Trophoblast cell (in vitro differentiated cells and primary cell): ENCODE measurements around the gene DIPK2B.

ENCODE experiments used
- DNase-seq, 2 donors: peaks; one replicate each; pipeline ENCODE4 v3.0.0-alpha.2; 2016
- H2AFZ ChIP-seq: 2 replicates; pipeline ENCODE4 v1.6.1; 2013; ENCODE audit warnings: low read length, moderate library complexity, mild to moderate bottlenecking; ENCODE audit not compliant: insufficient read depth, poor library complexity
- H2AK5ac ChIP-seq: 2 replicates; pipeline ENCODE4 v1.6.1; 2013; ENCODE audit warnings: mild to moderate bottlenecking, low read length
- H2BK120ac ChIP-seq: 2 replicates; pipeline ENCODE4 v1.6.1; 2013; ENCODE audit warnings: low read length, mild to moderate bottlenecking, moderate library complexity; ENCODE audit not compliant: insufficient read depth, poor library complexity
- H2BK12ac ChIP-seq: 2 replicates; pipeline ENCODE4 v1.6.1; 2013; ENCODE audit warnings: mild to moderate bottlenecking, low read length, moderate library complexity
- H2BK5ac ChIP-seq: 2 replicates; pipeline ENCODE4 v1.6.1; 2013; ENCODE audit warnings: low read length, low read depth, moderate library complexity, mild to moderate bottlenecking; ENCODE audit not compliant: poor library complexity
- H3K14ac ChIP-seq: 2 replicates; pipeline ENCODE4 v1.6.1; 2013; ENCODE audit warnings: mild to moderate bottlenecking, low read length
- H3K18ac ChIP-seq: 2 replicates; pipeline ENCODE4 v1.6.1; 2013; ENCODE audit warnings: mild to moderate bottlenecking, low read length
- H3K23ac ChIP-seq: 2 replicates; pipeline ENCODE4 v1.6.1; 2013; ENCODE audit warnings: low read length
- H3K27ac ChIP-seq: 2 replicates; pipeline ENCODE4 v1.5.1; 2013; ENCODE audit warnings: low read depth, mild to moderate bottlenecking, inconsistent platforms, low read length, moderate library complexity
- H3K27me3 ChIP-seq: 2 replicates; pipeline ENCODE4 v1.6.1; 2013; ENCODE audit warnings: inconsistent platforms, mild to moderate bottlenecking, low read length, moderate library complexity; ENCODE audit not compliant: insufficient read depth
- H3K36me3 ChIP-seq, 2 experiments: 1 replicate in 1 of 2; 2 replicates in 1 of 2; pipeline ENCODE4 v1.6.1; 2013; ENCODE audit warnings: low read length in 2 of 2, mild to moderate bottlenecking in 2 of 2, moderate library complexity in 1 of 2; ENCODE audit not compliant: insufficient read depth in 2 of 2, control insufficient read depth in 1 of 2
- H3K4ac ChIP-seq: 2 replicates; pipeline ENCODE4 v1.6.1; 2013; ENCODE audit warnings: low read depth, mild to moderate bottlenecking, low read length, moderate library complexity
- H3K4me1 ChIP-seq, 2 experiments: 1 replicate in 1 of 2; 2 replicates in 1 of 2; pipeline ENCODE4 v1.6.1; 2013; ENCODE audit warnings: low read length in 2 of 2, mild to moderate bottlenecking in 2 of 2, moderate library complexity in 1 of 2; ENCODE audit not compliant: insufficient read depth in 2 of 2, control insufficient read depth in 1 of 2
- H3K4me2 ChIP-seq: 2 replicates; pipeline ENCODE4 v1.6.1; 2013; ENCODE audit warnings: inconsistent platforms, mild to moderate bottlenecking, low read length, moderate library complexity
- H3K4me3 ChIP-seq: 2 replicates; pipeline ENCODE4 v1.5.1; 2013; ENCODE audit warnings: mild to moderate bottlenecking, low read depth, low read length, inconsistent platforms
- H3K79me1 ChIP-seq: one replicate; pipeline ENCODE4 v1.6.1; 2013; ENCODE audit warnings: low read length
- H3K79me2 ChIP-seq: 2 replicates; pipeline ENCODE4 v1.6.1; 2013; ENCODE audit warnings: low read length, mild to moderate bottlenecking; ENCODE audit not compliant: control insufficient read depth, insufficient read depth, poor library complexity
- H3K9ac ChIP-seq: 2 replicates; pipeline ENCODE4 v1.6.1; 2013; ENCODE audit warnings: mild to moderate bottlenecking, low read length
- H3K9me3 ChIP-seq: 2 replicates; pipeline ENCODE4 v1.6.1; 2013; ENCODE audit warnings: low read depth, mild to moderate bottlenecking, control low read depth, inconsistent platforms, low read length; ENCODE audit not compliant: insufficient read depth
- H4K12ac ChIP-seq: 2 replicates; pipeline ENCODE4 v1.6.1; 2013; ENCODE audit warnings: low read depth, mild to moderate bottlenecking, low read length, moderate library complexity
- H4K8ac ChIP-seq: 2 replicates; pipeline ENCODE4 v1.6.1; 2013; ENCODE audit warnings: low read depth, mild to moderate bottlenecking, low read length, moderate library complexity
- H4K91ac ChIP-seq: one replicate; pipeline ENCODE4 v1.6.1; 2013; ENCODE audit warnings: low read depth, mild to moderate bottlenecking, low read length, moderate library complexity
- WGBS: extraction: QIAGEN DNeasy Blood & Tissue Kit; methylation state at CpG from one replicate; pipeline ENCODE4 v1.1.7; 2013; ENCODE audit warnings: missing lambda C conversion rate; ENCODE audit not compliant: insufficient read length, insufficient coverage; ENCODE audit errors: extremely low coverage; 5-methylcytosine and 5-hydroxymethylcytosine counted together

DIPK2B gene

DNA sequence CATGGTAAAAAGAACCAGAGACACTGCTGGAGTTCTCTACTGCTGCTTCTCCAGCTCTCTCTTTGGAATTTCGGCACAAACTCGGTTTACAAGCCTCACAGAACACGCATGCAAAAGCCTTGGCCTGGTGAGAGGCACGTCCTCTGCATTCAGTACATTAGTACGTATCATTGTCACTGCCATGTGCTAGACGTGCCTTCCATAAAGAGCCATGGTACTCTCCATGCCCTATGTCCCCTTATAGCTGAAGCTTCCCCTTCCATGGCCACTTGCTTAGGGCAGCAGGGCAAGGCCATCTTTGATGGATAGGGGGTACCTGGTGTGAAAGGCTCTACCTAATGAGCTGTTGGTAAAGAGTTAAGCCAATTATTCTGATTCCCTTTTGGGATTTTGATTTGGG is 35.0 kb downstream of the DIPK2B start:
- no CpG with 5 or more reads among the region's 6 CpGs for WGBS
- H3K4me1 ChIP-seq = no peaks in the 10 kb centered on the region
- H3K23ac ChIP-seq = no peak overlapping the region
- no peak overlapping the region for H3K9ac ChIP-seq
- no peak overlapping the region for H3K4me3 ChIP-seq
- H3K79me2 ChIP-seq = no peaks in the 10 kb centered on the region
- no peaks in the 10 kb centered on the region for H3K79me1 ChIP-seq
- no peak overlapping the region for H2BK5ac ChIP-seq
- H2BK12ac ChIP-seq = no peak overlapping the region
- no peak overlapping the region for H2BK120ac ChIP-seq
- no peak for DNase-seq
- H2AFZ ChIP-seq = no peak overlapping the region
- H4K8ac ChIP-seq = no peak overlapping the region
- no peaks in the 10 kb centered on the region for H3K9me3 ChIP-seq
- no peaks in the 10 kb centered on the region for H3K27me3 ChIP-seq
- no peak overlapping the region for H4K91ac ChIP-seq
- no peak overlapping the region for H3K14ac ChIP-seq
- H3K4me2 ChIP-seq = no peak overlapping the region
- H3K4ac ChIP-seq = no peak overlapping the region
- no peak overlapping the region for H3K18ac ChIP-seq
- H2AK5ac ChIP-seq = no peak overlapping the region
- no peak overlapping the region for H4K12ac ChIP-seq
- H3K36me3 ChIP-seq = no peaks in the 10 kb centered on the region
- H3K27ac ChIP-seq = no peak overlapping the region

DNA sequence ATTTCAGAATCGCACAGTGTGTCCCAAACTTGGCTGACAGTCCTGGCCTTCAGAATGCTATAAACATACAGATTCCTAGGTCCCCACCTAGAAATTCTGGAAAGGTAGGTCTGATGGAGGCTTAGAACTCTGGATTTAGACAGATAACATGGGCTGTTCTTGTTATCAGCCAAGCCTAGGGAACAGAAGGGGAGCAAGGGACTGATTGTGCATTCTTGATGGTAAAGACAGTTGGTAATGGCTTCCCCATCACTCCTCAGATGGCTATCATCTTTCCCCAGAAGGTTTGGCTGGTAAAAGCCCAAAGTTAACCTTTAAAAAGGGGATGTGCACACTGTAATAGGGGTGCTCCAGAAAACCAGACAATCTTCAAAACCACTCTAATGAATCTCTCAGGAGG is 35.7 kb downstream of the DIPK2B start:
- no peaks in the 10 kb centered on the region for H3K79me2 ChIP-seq
- no peak overlapping the region for H3K27ac ChIP-seq
- no peak overlapping the region for H4K91ac ChIP-seq
- no peak overlapping the region for H2BK5ac ChIP-seq
- no peak overlapping the region for H3K14ac ChIP-seq
- H2AFZ ChIP-seq = no peak overlapping the region
- H4K12ac ChIP-seq = no peak overlapping the region
- H3K18ac ChIP-seq = no peak overlapping the region
- no peak overlapping the region for H4K8ac ChIP-seq
- no peaks in the 10 kb centered on the region for H3K27me3 ChIP-seq
- H2BK12ac ChIP-seq = no peak overlapping the region
- no peaks in the 10 kb centered on the region for H3K36me3 ChIP-seq
- H3K4ac ChIP-seq = no peak overlapping the region
- no peak overlapping the region for H3K23ac ChIP-seq
- no peak overlapping the region for H3K4me3 ChIP-seq
- no peaks in the 10 kb centered on the region for H3K4me1 ChIP-seq
- no peak overlapping the region for H3K9ac ChIP-seq
- no peak overlapping the region for H3K4me2 ChIP-seq
- H3K79me1 ChIP-seq = no peaks in the 10 kb centered on the region
- H3K9me3 ChIP-seq = no peaks in the 10 kb centered on the region
- no peak overlapping the region for H2AK5ac ChIP-seq
- H2BK120ac ChIP-seq = no peak overlapping the region
- no peak for DNase-seq
- WGBS = no CpG with 5 or more reads among the region's 1 CpG

DNA sequence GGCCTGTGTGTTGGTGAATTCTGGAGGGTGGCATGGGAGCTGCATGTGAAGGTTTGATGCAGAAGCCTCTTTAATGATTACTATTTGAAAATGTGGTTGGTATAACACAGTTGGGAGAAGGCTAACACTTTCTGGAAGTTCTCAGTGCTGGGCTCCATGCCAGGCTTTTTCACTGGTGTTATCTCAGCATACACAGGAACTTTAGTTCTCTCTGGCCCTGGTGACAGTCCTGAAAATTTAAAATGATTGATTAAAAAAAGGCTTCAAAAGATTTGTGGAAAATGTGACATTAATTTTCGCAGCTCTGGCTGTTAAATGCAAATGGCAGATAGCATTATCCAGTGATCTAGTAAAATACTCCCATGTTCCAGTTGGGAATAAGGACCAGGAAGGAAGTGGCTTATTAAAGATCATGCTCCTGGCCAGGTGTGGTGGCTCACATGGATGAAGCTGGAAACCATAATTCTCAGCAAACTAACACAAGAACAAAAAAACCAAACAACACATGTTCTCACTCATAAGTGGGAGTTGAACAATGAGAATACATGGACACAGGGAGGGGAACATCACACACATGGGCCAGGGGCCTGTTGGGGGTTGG is 36.6 kb downstream of the DIPK2B start:
- Histone ChIP-seq H3K79me2 (no peaks in the 10 kb centered on the region), H3K4me1 (no peaks in the 10 kb centered on the region), H2BK5ac (no peak overlapping the region), H3K79me1 (no peaks in the 10 kb centered on the region), H3K9me3 (no peaks in the 10 kb centered on the region), H2AK5ac (no peak overlapping the region), H3K27ac (no peak overlapping the region), H2BK12ac (no peak overlapping the region), H3K4ac (no peak overlapping the region), H3K36me3 (no peaks in the 10 kb centered on the region), H4K91ac (no peak overlapping the region), H3K14ac (no peak overlapping the region), H3K4me3 (no peak overlapping the region), H3K18ac (no peak overlapping the region), H2AFZ (no peak overlapping the region), H3K23ac (no peak overlapping the region), H4K12ac (no peak overlapping the region), H3K4me2 (no peak overlapping the region), H2BK120ac (no peak overlapping the region), H3K27me3 (no peaks in the 10 kb centered on the region), H4K8ac (no peak overlapping the region), H3K9ac (no peak overlapping the region)
- WGBS = no CpG with 5 or more reads among the region's 1 CpG
- DNase-seq = no peak

- no peak overlapping the region for H4K91ac ChIP-seq
- H3K4ac ChIP-seq = no peak overlapping the region
- H2AK5ac ChIP-seq = no peak overlapping the region
- H3K18ac ChIP-seq = no peak overlapping the region
- no peak overlapping the region for H4K8ac ChIP-seq
- H2BK5ac ChIP-seq = no peak overlapping the region
- H2BK12ac ChIP-seq = no peak overlapping the region
- no peak overlapping the region for H3K4me2 ChIP-seq
- H3K36me3 ChIP-seq = no peaks in the 10 kb centered on the region
- no peak overlapping the region for H3K9ac ChIP-seq
- no peak overlapping the region for H3K23ac ChIP-seq
- no peak overlapping the region for H3K14ac ChIP-seq
- no peak overlapping the region for H3K27ac ChIP-seq
- no peak overlapping the region for H4K12ac ChIP-seq
- H3K4me1 ChIP-seq = no peaks in the 10 kb centered on the region
- H3K4me3 ChIP-seq = no peak overlapping the region
- H3K79me1 ChIP-seq = no peaks in the 10 kb centered on the region
- H2AFZ ChIP-seq = no peak overlapping the region
- H3K79me2 ChIP-seq = no peaks in the 10 kb centered on the region
- no peak for DNase-seq
- H2BK120ac ChIP-seq = no peak overlapping the region
- no CpG with 5 or more reads among the region's 22 CpGs for WGBS
- H3K9me3 ChIP-seq = no peaks in the 10 kb centered on the region
- no peaks in the 10 kb centered on the region for H3K27me3 ChIP-seq
Observed at GRCh38 chrX:45157647-45158046, 43.0 kb downstream of the DIPK2B start.
